Measurements from ENCODE around the gene BABAM1.

GRCh38 chr19:17318966-17319365 is 51.7 kb downstream of the BABAM1 start:
- TF ChIP-seq EZH2 (IDR thresholded peaks at IDR 0.05): no peak
- no peak for TF ChIP-seq POLR2AphosphoS5 (IDR thresholded peaks at IDR 0.05; ENCODE audit: borderline replicate concordance, low read depth, low read length)
